Astrocyte (in vitro differentiated cells and primary cell): ENCODE data around the gene AK8. TPM values are rescaled to one million over a fixed set of nuclear protein-coding genes. Genes with fewer than 3 reads are reported as not detected.

Source experiments
- DNase-seq: peaks from one replicate; pipeline ENCODE4 v3.0.0-alpha.2; 2010; ENCODE audit warnings: low read depth
- FAIRE-seq: peaks from 2 replicates; lab custom pipeline; 2011; peaks lifted over from hg19 to GRCh38; lab: Jason Lieb, UNC
- H2AFZ ChIP-seq: 2 replicates; pipeline ENCODE4 v1.6.0; 2012; ENCODE audit warnings: low read depth, low read length, inconsistent platforms
- H3K27ac ChIP-seq: 2 replicates; pipeline ENCODE4 v1.5.1; 2011; ENCODE audit warnings: low read depth, low read length, inconsistent platforms
- H3K27me3 ChIP-seq: 2 replicates; pipeline ENCODE4 v1.6.0; 2011; ENCODE audit warnings: low read length, inconsistent platforms; ENCODE audit not compliant: insufficient read depth
- H3K36me3 ChIP-seq: 2 replicates; pipeline ENCODE4 v1.5.1; 2011; ENCODE audit warnings: low read length, inconsistent platforms; ENCODE audit not compliant: insufficient read depth
- H3K4me1 ChIP-seq: 2 replicates; pipeline ENCODE4 v1.5.1; 2011; ENCODE audit warnings: low read length, inconsistent platforms; ENCODE audit not compliant: insufficient read depth
- H3K4me2 ChIP-seq: 2 replicates; pipeline ENCODE4 v1.6.0; 2012; ENCODE audit warnings: low read length, inconsistent platforms
- H3K4me3 ChIP-seq: 2 replicates; pipeline ENCODE4 v1.5.1; 2011; ENCODE audit warnings: low read depth, mild to moderate bottlenecking, low read length, inconsistent platforms; ENCODE audit not compliant: insufficient read depth
- H3K79me2 ChIP-seq: 2 replicates; pipeline ENCODE4 v1.6.0; 2012; ENCODE audit warnings: mild to moderate bottlenecking, low read length, inconsistent platforms; ENCODE audit not compliant: insufficient read depth
- H3K9ac ChIP-seq: 2 replicates; pipeline ENCODE4 v1.6.0; 2012; ENCODE audit warnings: mild to moderate bottlenecking, low read length, inconsistent platforms
- H3K9me3 ChIP-seq: 2 replicates; pipeline ENCODE4 v1.5.1; 2012; ENCODE audit warnings: low read depth, mild to moderate bottlenecking, low read length, inconsistent platforms; ENCODE audit not compliant: insufficient read depth
- H4K20me1 ChIP-seq: 2 replicates; pipeline ENCODE4 v1.6.0; 2012; ENCODE audit warnings: low read length, inconsistent platforms; ENCODE audit not compliant: insufficient read depth
- H3K27ac Mint-ChIP-seq: one replicate; pipeline ENCODE4 v1.8.0; 2021; ENCODE audit warnings: mild to moderate bottlenecking, mixed read lengths; ENCODE audit not compliant: unreplicated experiment
- H3K27me3 Mint-ChIP-seq: one replicate; pipeline ENCODE4 v1.8.0; 2021; ENCODE audit warnings: low read depth, mixed read lengths; ENCODE audit not compliant: unreplicated experiment
- H3K36me3 Mint-ChIP-seq: one replicate; pipeline ENCODE4 v1.8.0; 2021; ENCODE audit warnings: low read depth, mixed read lengths; ENCODE audit not compliant: unreplicated experiment
- H3K4me1 Mint-ChIP-seq: one replicate; pipeline ENCODE4 v1.8.0; 2021; ENCODE audit warnings: low read depth, mixed read lengths; ENCODE audit not compliant: unreplicated experiment
- H3K4me3 Mint-ChIP-seq: one replicate; pipeline ENCODE4 v1.8.0; 2021; ENCODE audit warnings: mild to moderate bottlenecking, moderate library complexity, mixed read lengths; ENCODE audit not compliant: unreplicated experiment
- H3K9me3 Mint-ChIP-seq: one replicate; pipeline ENCODE4 v1.8.0; 2021; ENCODE audit warnings: mild to moderate bottlenecking, mixed read lengths; ENCODE audit not compliant: unreplicated experiment
- CTCF ChIP-seq: IDR thresholded peaks from 2 replicates; pipeline ENCODE4 v1.5.1; 2011; ENCODE audit warnings: low read depth, mild to moderate bottlenecking, inconsistent platforms, low read length, moderate library complexity; ENCODE audit not compliant: insufficient read depth
- EZH2 ChIP-seq: IDR thresholded peaks from 2 replicates; pipeline ENCODE4 v1.6.1; 2012; ENCODE audit warnings: mild to moderate bottlenecking, low read length, inconsistent platforms; ENCODE audit not compliant: insufficient read depth
- total RNA-seq: library from RNA; stranded (reverse); gene quantifications from 2 replicates; pipeline ENCODE4 v1.2.1, GENCODE V29; 2021

Gene AK8
- total RNA-seq, 1 donor from 2014 or later = 0.27 TPM

- no peaks in the 10 kb centered on the region for H3K36me3 ChIP-seq
- H3K79me2 ChIP-seq = no peaks in the 10 kb centered on the region
- no peak overlapping the region for H3K27ac ChIP-seq
- no peaks in the 10 kb centered on the region for H3K4me1 ChIP-seq
- Mint-ChIP-seq H3K4me3 (peak overlapping the region; percentile 1), H3K9me3 (no peaks in the 10 kb centered on the region), H3K27me3 (peaks cover 69% of the 10 kb centered on the region), H3K36me3 (no peaks in the 10 kb centered on the region), H3K4me1 (peaks cover 12% of the 10 kb centered on the region), H3K27ac (no peak overlapping the region)
- peaks cover 44% of the 10 kb centered on the region for H3K27me3 ChIP-seq
- H4K20me1 ChIP-seq = no peaks in the 10 kb centered on the region
- no peak overlapping the region for H3K9ac ChIP-seq
- no peak for DNase-seq
- TF ChIP-seq EZH2 (no peak), CTCF (no peak)
- H3K9me3 ChIP-seq = no peaks in the 10 kb centered on the region
- peak overlapping the region; percentile 34 for H3K4me2 ChIP-seq
- no peak overlapping the region for H3K4me3 ChIP-seq
- no peak for FAIRE-seq
- no peak overlapping the region for H2AFZ ChIP-seq
These were observed 133.0 kb downstream of the AK8 start for GRCh38 chr9:132744881-132745755.

GRCh38 chr9:132743931-132744479, 134.1 kb downstream of the AK8 start:
- no peaks in the 10 kb centered on the region for H3K36me3 ChIP-seq
- Mint-ChIP-seq H3K27me3 (peaks cover 63% of the 10 kb centered on the region), H3K9me3 (no peaks in the 10 kb centered on the region), H3K36me3 (no peaks in the 10 kb centered on the region), H3K27ac (no peak overlapping the region), H3K4me3 (no peak overlapping the region), H3K4me1 (peaks cover 12% of the 10 kb centered on the region)
- H3K4me1 ChIP-seq = no peaks in the 10 kb centered on the region
- TF ChIP-seq CTCF = no peak
- TF ChIP-seq EZH2 = no peak
- no peak overlapping the region for H3K4me2 ChIP-seq
- no peak for DNase-seq
- no peaks in the 10 kb centered on the region for H3K79me2 ChIP-seq
- H3K27ac ChIP-seq = no peak overlapping the region
- FAIRE-seq = no peak
- H3K27me3 ChIP-seq = peaks cover 44% of the 10 kb centered on the region
- H4K20me1 ChIP-seq = no peaks in the 10 kb centered on the region
- no peaks in the 10 kb centered on the region for H3K9me3 ChIP-seq
- H2AFZ ChIP-seq = no peak overlapping the region
- no peak overlapping the region for H3K4me3 ChIP-seq
- H3K9ac ChIP-seq = no peak overlapping the region

- H3K9ac ChIP-seq = no peak overlapping the region
- no peaks in the 10 kb centered on the region for H3K79me2 ChIP-seq
- H4K20me1 ChIP-seq = no peaks in the 10 kb centered on the region
- no peak overlapping the region for H3K27ac ChIP-seq
- Mint-ChIP-seq H3K4me3 (no peak overlapping the region), H3K27ac (no peak overlapping the region), H3K9me3 (no peaks in the 10 kb centered on the region), H3K27me3 (peaks cover 57% of the 10 kb centered on the region), H3K36me3 (no peaks in the 10 kb centered on the region), H3K4me1 (peaks cover 10% of the 10 kb centered on the region)
- no peak overlapping the region for H3K4me2 ChIP-seq
- H3K9me3 ChIP-seq = no peaks in the 10 kb centered on the region
- TF ChIP-seq CTCF (no peak), EZH2 (no peak)
- H3K36me3 ChIP-seq = no peaks in the 10 kb centered on the region
- H3K4me1 ChIP-seq = no peaks in the 10 kb centered on the region
- peaks cover 44% of the 10 kb centered on the region for H3K27me3 ChIP-seq
- FAIRE-seq (no peak), DNase-seq (no peak)
- no peak overlapping the region for H2AFZ ChIP-seq
- H3K4me3 ChIP-seq = no peak overlapping the region
These were observed 135.2 kb downstream of the AK8 start for GRCh38 chr9:132742821-132743311.
